Measurements from ENCODE around the gene RNF224. TPM values are rescaled to one million over a fixed set of nuclear protein-coding genes. Genes with fewer than 3 reads are reported as not detected.
A peak's percentile ranks its signal among the peaks of the same experiment; 100 is the strongest.

RNF224 gene
- total and polyA plus RNA-seq, 2 of the 13 experiments (the other 11 are each of a cell fraction or from before 2014, with no cell fraction given) = 0.09 TPM; not detected in 1

GRCh38 chr9:137205126-137206069, 21.9 kb upstream of the RNF224 start, which contains the start of the genes NDOR1 and TMEM203 (continued):
- TF ChIP-seq ZSCAN25 (CRISPR knock-in tag; IDR thresholded peaks at IDR 0.05) = no peak; the same call in 1 of the 2 replicates
- no peak for TF ChIP-seq TRAFD1 (CRISPR knock-in tag; IDR thresholded peaks at IDR 0.05; ENCODE audit: borderline replicate concordance)
- peak; percentile 70 for TF ChIP-seq ASH2L (IDR thresholded peaks at IDR 0.05; ENCODE audit: insufficient read length, low read depth, low read length)
- no peak for TF ChIP-seq FUBP1 (CRISPR knock-in tag; IDR thresholded peaks at IDR 0.05; ENCODE audit: borderline replicate concordance)
- no peak for TF ChIP-seq U2AF1 (optimal IDR thresholded peaks at IDR 0.05; ENCODE audit: low read depth, low read length)
- no peak for TF ChIP-seq SOX13 (IDR thresholded peaks at IDR 0.05)
- peak in 1 of 2 experiments; percentile 32; a peak in 1 of 4 replicates for TF ChIP-seq SOX13 (CRISPR knock-in tag; conservative IDR thresholded peaks at IDR 0.05 in 1 of 2, IDR thresholded peaks at IDR 0.05 in 1 of 2)
- no peak for TF ChIP-seq NFATC3 (CRISPR knock-in tag; IDR thresholded peaks at IDR 0.05)
- no peak for TF ChIP-seq DNMT1 (CRISPR knock-in tag; IDR thresholded peaks at IDR 0.05)
- peak; percentile 55; the same call in 1 of the 2 replicates for TF ChIP-seq RFXAP (CRISPR knock-in tag; IDR thresholded peaks at IDR 0.05; ENCODE audit: borderline replicate concordance)
- peak; percentile 62 for TF ChIP-seq HNRNPLL (IDR thresholded peaks at IDR 0.05; ENCODE audit: low read depth, low read length, poor library complexity, severe bottlenecking)
- TF ChIP-seq NFE2L2 (IDR thresholded peaks at IDR 0.05; ENCODE audit: low read length) = no peak
- peak; percentile 99 for TF ChIP-seq ARID4A (CRISPR knock-in tag; IDR thresholded peaks at IDR 0.05; ENCODE audit: borderline replicate concordance)
- no peak; the same call in 1 of the 2 replicates for TF ChIP-seq ZNF160 (CRISPR knock-in tag; IDR thresholded peaks at IDR 0.05)
- peak; percentile 33; the same call in 1 of the 2 replicates for TF ChIP-seq ZNF556 (CRISPR knock-in tag; IDR thresholded peaks at IDR 0.05; ENCODE audit: borderline replicate concordance)
- TF ChIP-seq IRF9 (CRISPR knock-in tag; IDR thresholded peaks at IDR 0.05; ENCODE audit: borderline replicate concordance) = peak; percentile 67
- no peak for TF ChIP-seq ZBTB21 (CRISPR knock-in tag; IDR thresholded peaks at IDR 0.05)
- TF ChIP-seq ZNF441 (CRISPR knock-in tag; IDR thresholded peaks at IDR 0.05; ENCODE audit: borderline replicate concordance) = 0 out of 2 replicates have a peak, but pooled peaks have one; percentile 33
- no peak for TF ChIP-seq XBP1 (CRISPR knock-in tag; IDR thresholded peaks at IDR 0.05)
